ENCODE measurements around the gene ACY1.
A peak's percentile ranks its signal among the peaks of the same experiment; 100 is the strongest.

ACY1 gene

DNA sequence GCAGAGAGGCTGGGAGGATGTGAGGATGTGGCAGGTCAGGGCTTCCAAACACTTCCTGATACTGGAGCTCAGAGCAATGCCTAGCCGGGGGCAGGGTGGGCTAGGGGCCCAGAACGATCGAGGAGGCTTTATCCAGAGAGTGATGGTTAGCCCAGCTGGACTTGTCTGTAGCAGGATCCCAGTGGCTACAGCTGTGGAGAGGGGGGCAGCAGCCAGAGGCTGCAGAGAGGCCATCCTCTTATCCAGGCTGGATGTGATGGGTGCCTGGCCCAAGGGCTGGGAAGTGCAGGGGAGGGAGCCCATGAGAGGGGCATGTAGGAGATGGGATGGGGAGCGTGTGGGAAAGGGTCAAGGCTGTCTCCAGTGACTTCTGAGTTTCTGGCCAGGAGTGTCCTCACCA lies 36.5 kb upstream of the ACY1 start:
- no peak for DNase-seq

DNA sequence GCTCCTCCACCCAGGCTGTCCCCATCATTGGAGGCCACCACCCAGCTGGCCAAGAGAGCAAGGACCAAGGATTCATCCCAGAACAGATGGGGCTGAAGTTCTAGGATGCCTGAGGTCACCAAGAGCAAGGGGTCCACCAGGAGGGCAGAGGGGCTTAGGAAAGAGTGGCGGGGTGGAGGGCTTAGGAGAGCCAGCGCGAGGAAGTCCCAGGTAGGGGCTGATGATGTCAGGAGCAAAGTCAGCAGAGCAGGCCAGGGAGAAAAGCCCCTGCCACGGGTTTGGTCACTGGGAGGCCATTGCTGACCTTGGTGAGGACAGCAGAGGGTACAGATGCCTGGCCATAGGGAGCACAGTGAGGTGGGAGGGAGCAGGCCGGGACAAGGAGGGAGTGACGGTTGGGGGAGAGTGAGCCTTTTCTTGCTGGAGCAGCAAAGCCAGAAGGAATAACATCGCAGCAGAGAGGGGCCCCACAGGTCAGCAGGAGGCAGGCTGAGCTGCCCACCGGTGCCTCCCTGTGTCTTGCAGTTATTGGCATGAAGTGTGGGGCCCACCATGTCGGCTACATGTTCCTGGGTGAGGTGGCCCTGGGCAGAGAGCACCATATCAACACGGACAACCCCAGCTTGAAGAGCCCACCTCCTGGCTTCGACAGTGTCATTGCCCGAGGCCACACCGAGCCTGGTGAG lies 36.0 kb upstream of the ACY1 start:
- no peak for DNase-seq

DNA sequence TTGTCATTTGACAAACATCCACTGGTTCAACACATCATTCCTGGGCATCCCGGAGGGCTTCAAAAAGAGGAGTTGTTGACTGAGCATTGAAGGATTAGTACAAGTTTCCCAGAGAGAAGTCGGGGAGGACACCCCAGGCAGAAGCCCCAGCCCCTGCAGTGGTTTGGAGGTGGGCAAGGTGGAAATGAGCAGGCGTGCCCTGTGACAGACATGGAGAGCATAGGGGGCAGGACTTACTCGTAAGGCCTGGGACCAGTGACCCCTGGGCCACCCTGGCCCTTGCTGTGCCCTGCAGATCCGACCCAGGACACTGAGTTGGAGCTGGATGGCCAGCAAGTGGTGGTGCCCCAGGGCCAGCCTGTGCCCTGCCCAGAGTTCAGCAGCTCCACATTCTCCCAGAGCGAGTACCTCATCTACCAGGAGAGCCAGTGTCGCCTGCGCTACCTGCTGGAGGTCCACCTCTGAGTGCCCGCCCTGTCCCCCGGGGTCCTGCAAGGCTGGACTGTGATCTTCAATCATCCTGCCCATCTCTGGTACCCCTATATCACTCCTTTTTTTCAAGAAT lies 35.2 kb upstream of the ACY1 start:
- DNase-seq: no peak

DNA sequence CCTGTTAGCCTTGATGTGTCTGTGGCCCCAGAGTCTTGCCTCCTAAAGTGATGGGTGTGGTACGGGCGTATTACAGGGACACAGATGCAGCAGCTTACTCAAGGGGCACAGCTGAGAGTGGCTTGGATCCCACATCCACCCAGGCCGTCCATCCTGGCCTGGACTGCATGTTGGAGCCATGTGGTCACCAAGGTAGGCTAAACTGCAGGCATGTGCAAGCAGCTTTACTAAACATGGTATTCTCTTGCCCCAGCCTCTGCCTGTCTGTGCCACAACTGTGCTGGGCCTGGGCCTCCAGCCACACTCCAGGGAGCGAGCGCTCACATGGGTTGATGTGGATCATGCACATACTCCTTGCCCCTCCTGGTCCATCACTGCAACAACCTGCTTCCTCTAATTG lies 34.2 kb upstream of the ACY1 start:
- DNase-seq: no peak

DNA sequence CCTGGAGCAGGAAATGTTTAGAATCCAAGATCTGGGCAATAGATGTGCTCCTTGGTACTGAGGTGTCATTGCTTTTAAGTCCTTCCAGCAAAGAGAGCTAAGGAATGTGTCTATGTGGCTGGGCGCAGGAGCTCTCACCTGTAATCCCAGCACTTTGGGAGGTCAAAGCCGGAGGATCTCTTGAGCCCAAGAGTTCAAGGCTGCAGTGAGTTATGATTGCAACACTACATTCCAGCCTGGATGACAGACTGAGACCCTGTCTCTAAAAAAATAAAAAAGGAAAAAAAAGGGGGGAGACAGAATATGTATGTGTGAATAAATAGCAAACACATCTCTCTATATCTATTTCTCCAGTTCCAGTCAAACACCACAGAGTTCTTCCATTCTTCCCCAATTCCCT lies 32.4 kb upstream of the ACY1 start:
- no peak for DNase-seq

DNA sequence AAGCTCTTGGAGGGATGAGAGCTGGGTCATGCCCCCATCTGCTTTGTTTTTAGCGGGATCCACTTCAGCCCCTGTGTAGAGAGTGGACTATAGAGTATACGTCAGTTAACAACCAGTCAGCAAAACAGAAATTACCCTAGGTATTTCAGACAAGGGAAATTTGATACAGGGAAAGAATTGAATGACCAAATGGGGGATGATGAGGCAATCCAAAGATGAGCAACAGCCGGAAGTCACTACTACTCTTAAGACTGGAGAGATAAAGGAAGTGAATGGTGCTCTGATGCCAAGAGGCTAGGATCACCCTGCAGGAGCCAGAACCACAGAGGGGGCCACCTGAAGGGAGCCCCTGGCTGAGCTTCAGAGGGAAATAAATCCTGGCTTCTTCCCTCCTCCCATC lies 29.9 kb upstream of the ACY1 start:
- DNase-seq: no peak

DNA sequence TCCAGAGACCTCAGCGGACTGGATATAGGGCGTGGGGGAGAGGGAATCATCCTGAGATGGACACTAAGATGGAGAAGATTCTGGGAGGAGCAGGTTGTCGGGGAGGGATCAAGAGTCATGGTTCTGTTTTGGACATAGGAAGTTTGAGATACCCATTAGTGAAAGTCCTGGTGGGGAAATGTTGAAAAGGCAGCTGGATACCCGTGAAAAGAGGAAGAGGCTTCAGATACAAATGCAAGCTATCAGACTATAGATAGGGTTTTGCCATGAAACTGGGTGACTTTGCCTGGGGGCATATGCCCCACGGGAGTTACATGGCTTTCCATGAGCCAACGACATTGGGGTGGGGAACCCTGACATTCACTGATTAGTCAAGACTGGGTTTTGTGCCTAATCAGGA lies 29.2 kb upstream of the ACY1 start:
- no peak for DNase-seq

DNA sequence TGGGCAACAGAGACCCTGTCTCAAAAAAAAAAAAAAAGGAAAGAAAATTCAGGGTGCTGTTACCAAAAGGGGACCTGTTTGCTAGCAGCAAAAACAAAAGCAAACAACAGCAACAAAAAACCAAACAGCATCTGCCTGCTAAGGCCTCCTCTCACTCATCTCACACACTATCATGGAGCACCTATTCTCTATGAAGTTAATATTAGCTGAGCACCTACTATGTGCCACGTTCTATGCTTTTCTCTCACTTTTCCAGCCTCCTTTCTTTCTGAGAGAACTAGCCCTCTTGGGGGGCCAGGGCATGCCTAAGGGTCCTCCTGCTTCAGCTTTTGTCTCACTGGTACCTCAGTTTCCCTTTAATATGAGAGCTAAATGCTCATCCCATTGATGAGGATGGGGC lies 28.6 kb upstream of the ACY1 start:
- DNase-seq: no peak

DNA sequence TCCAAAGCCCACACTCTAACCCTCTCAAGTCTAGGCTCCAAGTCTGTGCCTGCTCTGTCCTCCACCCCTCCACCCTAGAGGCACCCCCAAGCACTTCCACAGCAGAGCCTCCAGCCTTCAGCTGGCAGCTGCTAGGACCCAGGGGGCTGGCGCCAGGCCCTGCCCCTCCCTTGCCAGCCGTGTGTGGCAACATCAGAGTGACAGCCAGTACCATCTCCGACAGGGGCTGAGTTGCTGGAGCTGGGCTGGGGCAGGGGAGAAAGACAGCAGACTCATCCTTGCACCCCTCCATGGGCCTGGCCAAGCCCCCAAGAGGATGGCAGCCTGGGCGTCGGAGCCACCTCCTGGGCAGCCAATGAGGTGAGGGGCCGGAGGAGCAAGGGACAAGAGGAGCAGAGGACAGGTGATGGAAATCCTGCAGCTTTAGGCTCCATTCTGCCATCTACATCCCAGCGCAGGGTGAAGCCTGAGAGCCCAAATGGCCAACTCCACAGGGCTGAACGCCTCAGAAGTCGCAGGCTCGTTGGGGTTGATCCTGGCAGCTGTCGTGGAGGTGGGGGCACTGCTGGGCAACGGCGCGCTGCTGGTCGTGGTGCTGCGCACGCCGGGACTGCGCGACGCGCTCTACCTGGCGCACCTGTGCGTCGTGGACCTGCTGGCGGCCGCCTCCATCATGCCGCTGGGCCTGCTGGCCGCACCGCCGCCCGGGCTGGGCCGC lies 28.0 kb upstream of the ACY1 start, which contains the start of gene GPR62:
GPR62 (plus strand) TSS at position 207 of the 718 bp plus-strand sequence; CDS start at position 479, 272 bp downstream.
- DNase-seq: no peak

DNA sequence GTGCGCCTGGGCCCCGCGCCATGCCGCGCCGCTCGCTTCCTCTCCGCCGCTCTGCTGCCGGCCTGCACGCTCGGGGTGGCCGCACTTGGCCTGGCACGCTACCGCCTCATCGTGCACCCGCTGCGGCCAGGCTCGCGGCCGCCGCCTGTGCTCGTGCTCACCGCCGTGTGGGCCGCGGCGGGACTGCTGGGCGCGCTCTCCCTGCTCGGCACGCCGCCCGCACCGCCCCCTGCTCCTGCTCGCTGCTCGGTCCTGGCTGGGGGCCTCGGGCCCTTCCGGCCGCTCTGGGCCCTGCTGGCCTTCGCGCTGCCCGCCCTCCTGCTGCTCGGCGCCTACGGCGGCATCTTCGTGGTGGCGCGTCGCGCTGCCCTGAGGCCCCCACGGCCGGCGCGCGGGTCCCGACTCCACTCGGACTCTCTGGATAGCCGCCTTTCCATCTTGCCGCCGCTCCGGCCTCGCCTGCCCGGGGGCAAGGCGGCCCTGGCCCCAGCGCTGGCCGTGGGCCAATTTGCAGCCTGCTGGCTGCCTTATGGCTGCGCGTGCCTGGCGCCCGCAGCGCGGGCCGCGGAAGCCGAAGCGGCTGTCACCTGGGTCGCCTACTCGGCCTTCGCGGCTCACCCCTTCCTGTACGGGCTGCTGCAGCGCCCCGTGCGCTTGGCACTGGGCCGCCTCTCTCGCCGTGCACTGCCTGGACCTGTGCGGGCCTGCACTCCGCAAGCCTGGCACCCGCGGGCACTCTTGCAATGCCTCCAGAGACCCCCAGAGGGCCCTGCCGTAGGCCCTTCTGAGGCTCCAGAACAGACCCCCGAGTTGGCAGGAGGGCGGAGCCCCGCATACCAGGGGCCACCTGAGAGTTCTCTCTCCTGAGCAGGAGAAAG lies 27.2 kb upstream of the ACY1 start:
- peak in 1 of 2 experiments; percentile 39 for DNase-seq

DNA sequence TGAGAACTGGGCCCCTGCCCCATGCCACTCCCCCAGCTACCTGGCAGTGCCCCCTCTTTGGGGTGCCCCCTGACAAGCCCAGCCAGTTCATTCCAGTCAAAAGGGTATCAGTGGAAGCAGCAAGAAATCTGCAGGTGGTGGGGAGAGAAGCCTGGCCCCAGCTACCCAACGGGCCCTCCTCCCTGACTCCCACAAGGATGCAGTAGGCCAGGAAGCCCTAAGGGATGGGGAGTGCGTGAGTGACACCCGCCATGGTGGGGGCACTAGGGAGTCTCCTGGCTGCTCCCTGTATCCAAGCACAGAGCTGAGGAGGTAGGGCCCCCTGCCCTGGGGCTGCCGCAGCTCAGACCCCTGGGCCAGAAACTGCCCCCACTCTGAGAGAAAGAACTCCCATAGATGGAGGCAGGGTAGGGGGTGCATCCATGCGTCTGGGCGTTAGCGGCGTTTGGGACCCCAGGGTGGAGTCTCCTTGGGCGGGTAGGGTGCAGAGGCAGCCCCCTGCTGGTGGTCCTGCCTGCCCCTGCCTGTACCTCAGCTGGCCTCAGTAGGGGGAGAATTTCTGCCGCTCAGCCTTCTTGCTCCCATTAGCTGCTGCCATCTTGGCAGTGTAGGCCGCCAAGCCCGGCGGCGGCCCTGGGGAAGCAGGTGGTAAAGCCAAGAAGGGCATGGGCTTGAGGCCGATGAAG lies 25.7 kb upstream of the ACY1 start:
- DNase-seq: no peak

DNA sequence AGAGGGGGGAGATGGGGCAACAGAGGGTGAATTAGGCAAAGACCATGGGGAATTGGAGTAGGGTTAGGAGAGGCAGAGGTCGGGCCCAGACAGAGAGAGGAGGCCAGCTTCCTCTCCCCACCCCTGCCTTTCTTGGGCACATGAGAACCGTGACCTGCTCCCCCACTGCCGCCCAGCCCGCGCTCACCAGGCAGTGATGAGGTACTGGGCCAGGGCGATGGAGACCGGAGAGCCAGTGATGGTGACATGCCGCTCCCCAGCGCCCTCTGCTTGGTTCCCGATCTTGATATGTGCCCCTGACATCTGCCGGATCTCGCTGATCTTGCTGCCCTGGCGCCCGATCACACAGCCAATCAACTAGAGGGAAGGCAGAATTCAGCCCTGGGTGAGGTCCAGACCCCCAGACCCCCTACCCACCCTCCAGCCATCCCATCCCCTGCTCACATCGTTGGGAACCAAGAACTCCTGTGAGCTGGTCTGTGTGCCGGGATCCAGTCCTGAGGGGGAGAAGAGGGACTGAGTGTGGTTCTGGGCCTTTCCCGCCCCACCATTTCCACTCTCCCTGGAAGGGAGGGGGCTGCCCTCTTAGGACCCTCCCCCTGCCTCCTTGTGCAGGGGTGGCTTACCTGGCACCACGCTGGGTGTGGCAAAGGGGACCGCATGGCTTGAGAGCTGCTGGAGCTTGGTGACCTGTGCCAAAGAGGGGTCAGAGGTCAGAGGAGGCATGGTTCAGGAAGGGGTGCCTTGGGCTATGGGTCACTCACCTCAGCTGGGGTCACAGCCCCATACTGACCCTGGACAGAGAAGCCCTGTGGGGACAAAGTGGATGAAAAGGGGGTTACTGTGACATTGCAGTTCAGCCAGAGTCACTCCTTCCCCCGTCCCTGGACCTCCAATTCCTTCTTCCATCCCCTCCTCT lies 24.5 kb upstream of the ACY1 start:
- DNase-seq: no peak

DNA sequence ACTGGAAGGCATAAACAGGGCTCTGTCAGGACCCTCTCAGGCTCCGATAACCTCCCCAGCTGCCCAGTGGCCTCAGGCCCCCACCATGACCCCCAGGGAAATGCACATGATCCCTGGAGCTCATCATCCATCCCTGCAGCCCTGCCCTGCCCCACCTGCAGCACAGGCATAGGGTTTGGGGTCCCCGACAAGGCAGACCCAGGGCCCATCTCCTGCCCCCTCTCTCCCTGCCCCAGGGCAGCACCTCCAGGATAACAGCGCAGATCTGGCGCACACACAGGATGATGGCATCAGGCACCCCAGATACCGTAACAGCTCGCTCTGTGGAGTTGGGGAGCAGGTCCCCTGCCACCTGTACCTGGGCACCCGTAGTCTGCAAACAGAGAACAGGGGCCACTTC lies 23.7 kb upstream of the ACY1 start:
- DNase-seq: no peak

DNA sequence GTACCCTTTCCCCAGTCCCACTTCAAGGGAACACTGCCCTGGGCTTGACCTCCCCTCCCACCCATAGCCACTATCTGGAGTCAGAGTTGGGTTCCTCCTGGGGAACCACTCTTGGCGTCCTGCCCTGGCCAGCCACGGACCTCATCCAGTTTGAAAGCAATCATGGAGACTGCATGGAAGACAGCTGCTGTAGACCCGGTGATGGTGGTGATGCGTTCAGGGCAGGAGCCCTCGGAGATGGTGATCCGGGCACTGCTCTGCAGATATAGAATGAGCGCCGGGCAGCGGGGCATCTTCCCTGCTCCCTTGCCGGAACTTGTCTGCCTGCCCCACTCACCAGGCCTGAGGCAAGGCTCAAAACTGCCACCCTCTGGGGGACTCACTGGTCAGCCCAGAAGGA lies 22.9 kb upstream of the ACY1 start:
- DNase-seq: no peak

DNA sequence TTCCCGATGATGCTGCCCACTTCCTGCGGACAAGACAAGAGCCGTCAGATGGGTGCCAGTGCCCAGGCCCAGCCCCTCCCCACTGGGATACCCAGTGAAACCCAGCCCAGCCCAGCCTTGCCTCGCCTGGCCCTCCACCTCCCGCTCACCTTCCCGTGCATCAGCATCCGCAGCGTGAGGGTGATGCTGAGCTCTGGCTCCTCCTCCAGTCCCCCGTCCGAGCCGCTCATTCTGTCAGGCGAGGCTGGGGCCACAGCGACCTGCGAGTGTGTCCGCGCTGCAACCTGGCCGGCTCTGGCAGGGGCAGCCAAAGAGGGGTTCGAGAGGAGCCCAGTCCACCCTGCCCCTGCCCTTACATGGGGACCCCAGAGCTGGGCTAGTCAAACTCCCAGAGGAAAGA lies 22.3 kb upstream of the ACY1 start:
- no peak for DNase-seq

DNA sequence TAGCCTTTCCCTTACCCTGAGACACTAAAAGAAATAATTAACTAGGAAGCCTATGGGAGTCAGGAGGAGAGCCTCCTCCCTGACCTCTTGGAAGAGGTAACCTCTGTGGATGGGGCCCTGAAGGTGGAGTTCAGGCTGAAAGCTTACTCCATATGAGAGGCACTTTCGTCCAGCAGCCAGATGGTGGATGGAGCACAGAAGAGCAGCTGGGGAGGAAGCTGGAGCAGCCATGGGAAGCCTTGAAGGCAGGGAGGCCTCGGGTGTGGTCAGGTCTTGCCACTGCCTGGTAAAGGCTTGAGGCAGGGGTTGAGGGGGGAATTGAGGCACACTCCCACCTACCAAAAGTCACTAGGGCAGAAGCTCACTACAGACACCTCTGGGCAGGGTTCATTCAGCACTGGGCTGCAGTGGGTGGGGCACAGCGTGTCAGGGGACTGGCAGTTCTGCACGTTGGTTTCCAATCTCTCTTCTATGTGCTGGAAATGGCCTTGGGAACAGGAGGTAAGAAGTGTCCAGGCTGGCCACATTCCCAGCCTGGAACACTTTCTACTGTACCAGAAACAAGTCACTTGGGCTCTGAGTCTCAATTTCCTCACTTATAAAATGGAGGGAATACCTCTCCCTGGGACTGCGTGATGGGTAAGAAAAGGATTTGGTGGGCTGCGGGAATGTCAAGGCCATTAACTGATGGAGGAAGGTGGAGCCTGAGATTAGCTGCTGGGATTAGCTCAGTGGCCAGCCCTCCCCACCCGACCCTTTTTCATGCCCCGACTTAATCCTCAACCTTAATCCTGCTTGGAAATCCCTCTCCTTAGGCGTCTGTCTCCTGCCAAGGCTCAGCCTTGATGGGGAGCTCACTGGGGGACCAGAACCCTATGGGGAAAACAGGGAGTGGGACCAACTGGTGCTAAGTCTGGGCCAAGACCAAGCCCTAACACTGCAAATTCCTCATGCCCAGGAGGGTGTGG lies 21.4 kb upstream of the ACY1 start:
- DNase-seq: no peak

DNA sequence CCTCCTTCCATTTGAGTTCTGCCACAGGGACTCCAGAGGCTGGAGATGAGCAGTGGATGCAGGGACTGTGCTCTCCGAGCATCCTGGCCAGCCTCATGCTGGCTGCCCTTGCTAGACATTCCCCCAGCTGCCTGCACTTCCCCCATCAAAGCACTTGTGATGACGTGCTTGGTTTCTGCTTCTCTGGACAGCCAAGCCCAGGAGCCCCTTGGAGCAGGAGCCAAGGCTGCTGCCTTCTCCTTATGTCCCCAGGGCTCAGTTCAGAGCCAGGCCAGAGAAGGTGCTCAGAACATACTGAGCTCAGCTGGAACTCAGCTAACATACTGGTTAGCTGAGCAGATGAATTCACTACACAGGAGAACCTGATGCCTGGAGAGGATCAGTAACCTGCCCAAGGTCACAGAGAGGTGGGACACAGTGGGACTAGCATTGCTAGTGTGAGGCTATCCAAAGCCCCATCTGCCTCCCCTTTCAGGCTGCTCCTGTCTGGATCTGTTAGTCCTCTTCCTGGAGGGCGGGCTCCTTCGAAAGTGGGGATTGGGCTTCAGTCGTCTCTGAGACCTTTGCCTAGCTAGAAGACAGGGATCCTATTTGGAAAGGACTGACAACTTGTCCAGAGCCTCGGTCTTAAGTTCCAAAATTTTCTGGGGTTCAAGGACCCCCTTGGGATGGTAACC lies 20.3 kb upstream of the ACY1 start:
- DNase-seq: no peak

DNA sequence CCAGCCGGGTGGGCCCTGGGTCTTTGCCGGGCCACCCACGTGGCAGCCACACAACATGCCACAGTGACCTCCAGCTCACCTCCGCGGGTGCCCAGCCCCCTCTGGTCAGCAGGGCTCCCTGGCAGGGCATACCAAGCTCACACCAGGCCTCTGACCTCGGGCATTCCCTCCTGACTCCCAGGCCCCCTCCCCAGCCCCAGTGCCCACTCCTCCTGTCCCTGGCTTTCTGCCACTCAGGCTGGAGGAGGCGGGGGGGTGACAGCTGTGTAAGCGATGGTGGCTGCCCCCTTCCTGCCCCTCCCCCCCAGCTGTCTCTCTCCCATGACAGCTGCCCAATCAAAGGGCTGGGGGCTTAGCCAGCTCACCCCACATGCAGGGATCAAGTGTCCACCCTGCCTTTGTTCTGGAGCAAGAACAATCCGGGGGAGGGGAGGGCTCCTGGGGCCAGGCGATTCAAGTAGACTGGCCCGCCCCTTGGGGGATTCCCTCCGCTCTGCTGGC lies 19.3 kb upstream of the ACY1 start:
- DNase-seq: no peak

DNA sequence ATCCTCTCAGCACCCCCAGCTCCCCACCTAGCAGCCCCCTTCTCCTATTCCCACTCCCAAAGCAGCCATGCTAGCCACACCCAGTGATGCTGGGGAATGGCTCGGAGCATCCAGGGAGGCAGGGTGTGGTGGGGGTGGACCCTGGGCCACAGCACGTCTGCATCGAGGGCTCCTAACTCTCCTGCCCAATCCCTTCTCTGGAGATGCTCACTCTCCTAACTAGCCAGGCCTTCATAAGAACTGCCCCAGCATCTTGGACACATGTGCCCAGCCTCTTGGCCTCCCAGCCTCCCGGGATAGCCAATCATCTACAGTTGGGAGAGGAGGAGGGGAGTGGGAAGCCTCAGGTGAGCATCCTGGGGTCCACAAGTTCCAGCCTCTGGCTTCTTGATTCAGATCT lies 18.8 kb upstream of the ACY1 start:
- DNase-seq: no peak

DNA sequence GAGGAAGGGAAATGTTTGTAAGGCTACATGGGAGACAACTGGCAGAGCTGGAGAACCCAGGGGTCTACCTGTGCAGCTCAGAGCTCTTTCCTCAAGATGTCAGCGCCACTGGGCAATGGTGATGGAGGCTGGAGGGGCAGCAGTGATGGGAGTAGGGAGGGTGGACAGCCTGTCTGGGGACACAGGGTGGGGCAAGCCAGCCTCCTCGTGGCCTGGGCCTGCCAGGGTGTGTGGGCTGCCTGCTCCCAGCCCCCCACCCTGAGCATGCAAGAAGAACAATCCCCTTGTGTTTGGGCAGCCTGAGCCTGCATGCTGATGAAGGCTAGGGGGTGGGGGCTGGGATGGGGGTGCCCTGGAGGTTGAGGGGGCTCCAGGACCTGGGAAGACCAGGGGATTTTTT lies 17.3 kb upstream of the ACY1 start:
- no peak for DNase-seq

Measured in NCI-H526 (cell line).